GM19240 (cell line): ENCODE data around the gene ARHGEF16.

ENCODE experiments used
- DNase-seq: peaks from one replicate; pipeline ENCODE4 v3.0.0; 2011; ENCODE audit warnings: low spot score; ENCODE audit not compliant: insufficient read length

The ARHGEF16 gene

DNA sequence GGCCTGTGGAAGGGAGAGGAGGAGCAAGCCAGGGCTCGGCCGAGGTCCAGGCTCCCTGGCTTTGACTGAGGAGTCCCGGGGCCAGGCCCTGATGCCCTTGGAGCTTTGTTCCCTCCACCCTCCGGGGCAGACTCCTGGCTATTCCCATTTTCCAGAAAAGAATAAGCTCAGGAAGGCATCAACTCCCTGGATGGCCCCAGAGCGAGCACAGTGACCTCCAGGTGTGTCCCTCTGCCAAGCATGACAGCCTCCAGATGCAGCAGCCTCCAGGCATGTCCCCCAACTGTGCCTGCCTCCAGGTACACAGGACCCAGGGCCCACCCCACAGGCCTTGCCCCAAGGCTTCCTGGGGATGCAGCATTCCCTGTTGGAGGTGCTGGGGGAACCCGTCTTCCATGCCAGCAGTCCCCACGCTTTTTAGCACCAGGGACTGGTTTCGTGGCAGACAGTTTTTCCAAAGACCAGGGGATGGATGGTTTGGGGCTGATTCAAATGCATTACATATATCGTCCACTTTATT lies 15.7 kb upstream of the ARHGEF16 start:
- no peak for DNase-seq

DNA sequence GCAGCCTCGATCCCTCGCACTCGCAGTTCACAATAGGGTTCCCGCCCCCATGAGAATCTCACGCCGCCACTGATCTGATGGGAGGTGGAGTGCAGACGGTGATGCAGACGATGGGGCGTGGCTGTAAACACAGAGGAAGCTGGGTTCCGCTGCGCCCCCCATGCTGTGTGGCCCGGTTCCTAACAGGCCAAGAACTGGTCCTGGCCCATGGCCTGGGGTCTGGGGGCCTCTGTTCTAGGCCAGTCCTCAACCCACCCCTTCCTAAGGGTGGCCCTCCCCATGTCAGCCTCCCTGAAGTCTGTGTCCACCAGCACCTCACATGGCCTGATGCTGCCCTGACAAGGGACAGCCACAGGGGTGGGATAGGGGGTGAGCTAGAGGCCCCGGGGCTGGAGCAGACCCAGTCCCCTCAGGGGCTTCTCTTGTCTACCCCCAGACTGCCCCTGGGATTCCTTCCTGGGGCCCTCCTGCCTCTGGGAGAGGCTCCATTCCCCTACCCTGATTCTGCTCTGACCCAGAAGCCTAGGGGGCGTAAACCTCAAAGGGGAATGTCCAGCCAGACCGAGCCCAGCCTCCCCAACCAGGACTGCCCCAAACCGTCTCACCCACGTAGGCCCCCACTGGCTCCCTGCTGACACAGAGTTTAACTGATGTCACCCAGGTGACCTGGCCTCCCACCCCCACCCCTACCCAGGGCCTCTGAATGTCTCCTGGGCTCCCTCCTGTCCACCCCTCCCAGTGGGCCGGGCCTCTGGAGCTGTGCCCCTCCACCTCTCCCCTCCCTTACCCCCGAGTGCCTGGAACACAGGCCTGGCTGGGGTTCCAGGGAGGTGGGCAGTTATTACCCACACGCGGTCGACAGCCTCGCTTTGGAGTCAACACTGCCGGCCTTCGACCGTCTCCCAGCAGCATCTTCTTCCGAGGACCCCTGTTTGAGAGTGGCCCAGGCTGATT lies 14.8 kb upstream of the ARHGEF16 start:
- no peak for DNase-seq

DNA sequence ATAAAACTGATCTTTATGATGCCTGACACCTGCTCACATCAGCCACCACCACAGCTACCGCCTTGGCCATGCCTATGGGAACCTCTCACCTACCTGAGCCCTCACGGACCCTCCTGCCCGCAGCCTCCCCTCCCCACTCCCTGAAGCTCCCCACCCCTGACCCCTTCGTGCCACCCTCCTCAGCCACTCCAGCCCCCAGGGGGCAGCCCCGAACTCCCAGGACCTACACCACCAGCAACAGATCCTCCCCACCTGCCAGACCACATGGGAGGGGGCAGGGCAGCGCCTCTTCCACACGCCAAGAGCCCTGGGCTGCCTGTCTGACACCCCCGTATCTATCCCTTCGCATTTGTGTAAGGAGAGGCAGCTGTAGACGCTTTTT lies 14.2 kb upstream of the ARHGEF16 start:
- DNase-seq, result no peak

DNA sequence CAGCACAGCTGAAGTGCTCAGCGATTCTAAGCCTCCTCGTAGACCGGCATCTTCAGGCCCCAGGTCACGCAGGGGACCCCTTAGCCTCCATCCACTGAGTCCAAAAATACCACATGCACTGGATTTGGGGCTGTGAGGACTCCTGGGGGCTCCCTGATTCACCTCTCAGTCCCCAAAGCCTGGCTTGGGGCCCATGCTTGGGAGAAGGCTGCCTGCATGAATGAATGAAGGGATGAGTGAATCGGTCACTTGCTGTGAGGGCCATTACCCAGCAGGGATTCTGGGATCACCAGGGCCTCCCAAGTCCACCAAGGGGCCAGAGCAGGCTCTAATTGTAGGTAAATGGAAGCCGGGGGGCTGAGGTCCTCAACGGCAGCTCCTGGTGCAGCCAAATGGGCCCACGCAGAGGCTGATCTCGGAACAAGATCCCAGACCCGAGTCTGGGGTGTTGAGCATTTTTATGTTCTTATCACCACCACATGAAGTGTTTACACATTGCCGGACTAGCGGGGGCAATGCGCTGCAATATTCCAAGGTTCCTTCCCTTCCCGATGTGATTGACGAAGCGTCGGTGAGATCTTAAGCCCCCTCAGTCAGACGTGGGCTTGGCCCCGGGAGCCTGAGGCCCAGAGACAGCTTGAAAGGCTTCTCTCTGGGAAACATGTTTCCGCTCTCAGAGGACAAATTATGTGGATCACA lies 13.6 kb upstream of the ARHGEF16 start:
- DNase-seq, result no peak

DNA sequence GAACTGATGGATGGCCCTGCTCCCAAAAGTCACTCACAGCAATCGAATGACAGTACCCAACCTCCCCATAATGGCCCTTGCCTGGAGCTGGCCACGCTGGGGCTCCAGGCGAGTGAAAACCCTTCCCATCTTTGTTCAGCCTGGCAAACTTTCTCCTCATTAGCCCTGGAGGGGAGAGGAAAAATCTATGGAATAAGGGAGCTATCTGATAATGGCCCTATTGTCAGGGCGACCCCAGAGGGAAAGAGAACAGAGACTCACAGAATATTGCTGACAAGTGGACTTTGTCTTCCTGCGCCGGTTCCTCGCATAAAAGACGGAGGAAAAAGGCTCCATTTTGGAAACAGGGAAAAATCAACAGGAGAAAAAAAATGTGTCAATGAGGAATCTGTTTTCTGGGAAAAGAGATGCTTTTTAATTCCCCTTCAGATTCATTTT lies 13.0 kb upstream of the ARHGEF16 start:
- no peak for DNase-seq

- DNase-seq, result no peak
These were observed 12.6 kb upstream of the ARHGEF16 start for GRCh38 chr1:3441880-3442279.

DNA sequence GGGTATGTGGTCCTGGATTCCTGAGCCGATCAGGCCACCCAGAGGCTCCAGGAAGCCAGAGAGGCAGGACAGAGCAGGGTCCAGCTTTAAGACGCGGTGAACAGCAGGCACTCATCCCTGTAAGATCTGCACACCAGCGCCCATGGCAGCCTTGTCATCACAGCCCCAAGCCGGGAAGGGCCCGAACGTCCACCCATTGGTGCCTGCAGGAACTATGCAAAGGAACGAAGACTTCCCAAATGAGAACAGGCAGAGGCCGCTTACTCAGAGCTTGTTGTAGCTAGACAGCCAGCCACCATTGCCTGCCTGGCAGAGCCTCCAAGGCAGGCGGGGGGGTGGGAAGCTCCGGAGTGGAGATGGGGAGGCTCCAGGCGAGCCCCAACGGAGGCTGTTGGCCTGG lies 12.1 kb upstream of the ARHGEF16 start:
- DNase-seq, result no peak

DNA sequence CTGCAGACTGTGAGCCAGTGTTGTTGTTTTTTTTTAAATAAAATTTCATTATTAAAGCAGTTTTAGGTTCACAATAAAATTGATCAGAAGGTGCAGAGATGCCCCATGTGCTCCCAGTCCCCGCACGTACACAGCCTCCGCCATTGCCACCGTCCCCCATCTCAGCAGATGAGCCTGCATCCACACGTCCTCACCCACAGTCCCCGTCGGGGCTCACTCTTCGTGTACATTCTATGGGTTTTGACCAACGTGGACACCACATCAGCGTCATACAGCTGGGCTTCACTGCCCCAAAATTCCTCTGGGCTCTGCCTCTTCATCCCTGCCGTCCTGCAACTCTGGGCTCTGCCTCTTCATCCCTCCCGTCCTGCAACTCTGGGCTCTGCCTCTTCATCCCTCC lies 11.6 kb upstream of the ARHGEF16 start:
- no peak for DNase-seq

GRCh38 chr1:3443807-3444206 lies 10.7 kb upstream of the ARHGEF16 start:
- no peak for DNase-seq

- no peak for DNase-seq
These were observed 10.2 kb upstream of the ARHGEF16 start for GRCh38 chr1:3444298-3444697.

DNA sequence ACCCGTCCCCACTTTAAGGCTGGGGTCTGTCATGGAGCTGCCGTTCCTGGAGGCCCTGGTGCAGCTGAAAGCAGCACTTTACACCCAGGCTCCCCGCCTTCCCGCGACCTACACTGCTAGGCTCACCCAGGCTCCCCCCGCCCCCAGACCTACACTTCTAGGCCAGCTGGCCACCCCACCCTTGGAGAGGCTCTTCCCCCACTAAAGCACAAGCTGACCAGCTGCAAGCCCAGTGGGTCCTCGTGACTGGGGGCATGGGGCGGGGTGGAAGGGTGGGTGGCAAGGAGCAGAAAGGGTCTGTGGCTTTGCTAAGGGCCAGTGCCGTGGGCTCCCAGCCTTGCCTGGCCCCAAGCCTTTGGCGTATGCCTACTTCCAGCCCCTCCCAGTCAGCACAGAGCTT lies 9.7 kb upstream of the ARHGEF16 start:
- no peak for DNase-seq

- DNase-seq, result no peak
These were observed 4.1 kb upstream of the ARHGEF16 start for GRCh38 chr1:3450202-3450863.

DNA sequence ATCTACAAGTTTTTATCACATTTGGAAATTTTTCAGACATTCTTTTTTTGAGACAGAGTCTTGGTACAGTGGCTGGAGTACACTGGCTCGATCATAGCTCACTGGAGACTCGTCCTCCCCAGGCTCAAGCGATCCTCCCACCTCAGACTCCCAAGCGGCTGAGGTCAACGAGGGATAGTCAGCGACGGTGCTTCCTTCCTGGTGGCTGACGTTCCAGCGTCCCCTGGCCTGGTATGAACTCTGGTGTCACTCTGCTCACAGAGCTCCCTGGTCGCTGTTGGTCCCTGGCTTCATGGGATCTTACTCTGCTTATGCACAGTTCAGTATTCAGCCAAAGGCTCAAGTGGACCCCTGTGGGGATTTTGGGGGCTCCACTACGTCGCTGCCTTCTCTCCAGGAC lies 3.5 kb upstream of the ARHGEF16 start:
- no peak for DNase-seq

GRCh38 chr1:3451994-3452865 lies 2.2 kb upstream of the ARHGEF16 start:
- no peak for DNase-seq

GRCh38 chr1:3452866-3453175 lies 1.6 kb upstream of the ARHGEF16 start:
- DNase-seq, result no peak

DNA sequence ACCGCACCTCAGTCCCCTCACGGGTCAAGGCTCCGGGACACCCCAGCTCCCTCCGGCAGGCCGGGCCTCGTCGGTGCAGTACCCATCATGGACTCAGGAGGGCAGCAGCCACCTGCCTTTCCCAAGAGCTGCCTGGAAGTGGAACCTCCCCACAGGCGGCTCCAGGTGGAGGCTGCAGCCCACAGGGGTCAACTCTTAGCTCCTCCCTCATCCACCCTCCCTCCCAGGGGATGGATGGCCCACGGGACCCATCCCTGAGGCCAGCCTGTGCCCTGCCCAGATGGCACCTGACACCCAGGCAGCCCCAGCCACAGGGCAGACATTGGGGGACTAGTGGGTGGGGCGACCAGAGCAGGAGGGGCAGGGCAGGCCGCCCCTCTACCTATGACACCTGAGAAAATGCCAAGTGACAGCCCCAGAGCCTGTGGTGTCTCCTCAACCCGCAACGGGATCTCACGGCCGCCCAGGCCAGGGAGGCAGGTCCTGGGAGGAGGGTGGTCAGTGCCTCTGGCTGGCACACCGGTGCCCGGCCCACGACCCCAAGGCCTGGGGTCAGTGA lies 1.2 kb upstream of the ARHGEF16 start:
- DNase-seq, result peak; percentile 88

GRCh38 chr1:3454811-3455618 lies 550 bp downstream of the ARHGEF16 start:
- DNase-seq, result no peak

- DNase-seq, result no peak
These were observed 1.4 kb downstream of the ARHGEF16 start for GRCh38 chr1:3455670-3456448.

- DNase-seq, result no peak
These were observed 2.0 kb downstream of the ARHGEF16 start for GRCh38 chr1:3456449-3456963.
